NCI-H460 (cell line): Measurements from ENCODE around the gene PCNX1. TPM values are rescaled to one million over a fixed set of nuclear protein-coding genes. Genes with fewer than 3 reads are reported as not detected.

Source experiments
- DNase-seq: peaks from one replicate; pipeline ENCODE4 v3.0.0-alpha.2; 2016; ENCODE audit warnings: low read depth; ENCODE audit errors: extremely low read depth
- total RNA-seq: library from RNA; depleted of rRNA; stranded (reverse); fragments of >200 nt; shearing (Covaris generic); gene quantifications from 2 replicates; pipeline ENCODE4 v1.2.3, GENCODE V29; 2014

PCNX1 gene
- total RNA-seq, 1 experiment from 2014 or later: 32.6 TPM

- DNase-seq: no peak
Measured at GRCh38 chr14:70887737-70888499, 19.3 kb upstream of the PCNX1 start.

- DNase-seq: no peak
Measured at GRCh38 chr14:70888681-70889175, 18.5 kb upstream of the PCNX1 start.

- no peak for DNase-seq
Measured at GRCh38 chr14:70889555-70889954, 17.7 kb upstream of the PCNX1 start.

GRCh38 chr14:70890826-70891659 is 16.2 kb upstream of the PCNX1 start:
- no peak for DNase-seq

GRCh38 chr14:70891737-70892136 is 15.5 kb upstream of the PCNX1 start:
- no peak for DNase-seq

- DNase-seq: no peak
Measured at GRCh38 chr14:70893062-70893845, 14.0 kb upstream of the PCNX1 start.

GRCh38 chr14:70893858-70894291 is 13.4 kb upstream of the PCNX1 start:
- DNase-seq: no peak

GRCh38 chr14:70894868-70895267 is 12.4 kb upstream of the PCNX1 start:
- no peak for DNase-seq

GRCh38 chr14:70896317-70896716 is 10.9 kb upstream of the PCNX1 start:
- DNase-seq: no peak

GRCh38 chr14:70896981-70897380 is 10.3 kb upstream of the PCNX1 start:
- DNase-seq: no peak

- no peak for DNase-seq
Measured at GRCh38 chr14:70897464-70897863, 9.8 kb upstream of the PCNX1 start.

GRCh38 chr14:70898111-70898745 is 9.0 kb upstream of the PCNX1 start:
- DNase-seq: no peak

GRCh38 chr14:70901269-70901668 is 6.0 kb upstream of the PCNX1 start:
- DNase-seq: no peak

GRCh38 chr14:70902184-70902583 is 5.1 kb upstream of the PCNX1 start:
- DNase-seq: no peak

GRCh38 chr14:70904373-70904772 is 2.9 kb upstream of the PCNX1 start:
- no peak for DNase-seq

GRCh38 chr14:70905301-70905700 is 2.0 kb upstream of the PCNX1 start:
- DNase-seq: no peak

GRCh38 chr14:70906793-70907175 is 475 bp upstream of the PCNX1 start:
- DNase-seq: no peak

- no peak for DNase-seq
Measured at GRCh38 chr14:70907996-70908934, 1.0 kb downstream of the PCNX1 start.

- DNase-seq: no peak
Measured at GRCh38 chr14:70908935-70909641, 1.8 kb downstream of the PCNX1 start.
